ENCODE data around the gene SAMHD1. TPM values are rescaled to one million over a fixed set of nuclear protein-coding genes. Genes with fewer than 3 reads are reported as not detected.

SAMHD1 gene
- total and polyA plus RNA-seq, 4 donors: 42.0 to 125 (median 45.2) TPM

- DNase-seq (ENCODE audit: low read depth in 4 of 6, low spot score in 6 of 6): no peak
- H3K36me3 ChIP-seq (ENCODE audit: control insufficient read depth, insufficient read depth, low read length): peaks cover 49% of the 10 kb centered on the region
- no peak overlapping the region for H3K27ac ChIP-seq (ENCODE audit: low read depth, low read length)
- H3K9me3 ChIP-seq (ENCODE audit: control insufficient read depth, insufficient read depth, low read length): no peaks in the 10 kb centered on the region
- H3K4me3 ChIP-seq (ENCODE audit: low read depth, low read length): peak overlapping the region; percentile 1
- no peaks in the 10 kb centered on the region for H3K27me3 ChIP-seq (ENCODE audit: control insufficient read depth, insufficient read depth, low read length)
- WGBS (ENCODE audit: insufficient coverage): 43% methylated on average over 3 of the region's 5 CpGs
- peaks cover 75% of the 10 kb centered on the region for H3K4me1 ChIP-seq (ENCODE audit: control insufficient read depth, insufficient read depth, low read length)
Observed at GRCh38 chr20:36860339-36860738, 91.2 kb downstream of the SAMHD1 start.

GRCh38 chr20:36859700-36860330 is 91.7 kb downstream of the SAMHD1 start:
- DNase-seq (ENCODE audit: low read depth in 4 of 6, low spot score in 6 of 6): no peak
- Histone ChIP-seq H3K27me3 (ENCODE audit: control insufficient read depth, insufficient read depth, low read length) (no peaks in the 10 kb centered on the region), H3K27ac (ENCODE audit: low read depth, low read length) (peak overlapping the region; percentile 43), H3K9me3 (ENCODE audit: control insufficient read depth, insufficient read depth, low read length) (no peaks in the 10 kb centered on the region), H3K4me1 (ENCODE audit: control insufficient read depth, insufficient read depth, low read length) (peaks cover 79% of the 10 kb centered on the region), H3K4me3 (ENCODE audit: low read depth, low read length) (no peak overlapping the region), H3K36me3 (ENCODE audit: control insufficient read depth, insufficient read depth, low read length) (peaks cover 54% of the 10 kb centered on the region)
- WGBS (ENCODE audit: insufficient coverage): 48% methylated on average over 3 of the region's 6 CpGs

GRCh38 chr20:36859282-36859555 is 92.3 kb downstream of the SAMHD1 start:
- H3K4me1 ChIP-seq (ENCODE audit: control insufficient read depth, insufficient read depth, low read length): peaks cover 79% of the 10 kb centered on the region
- DNase-seq (ENCODE audit: low read depth in 4 of 6, low spot score in 6 of 6): no peak
- peak overlapping the region; percentile 43 for H3K27ac ChIP-seq (ENCODE audit: low read depth, low read length)
- H3K36me3 ChIP-seq (ENCODE audit: control insufficient read depth, insufficient read depth, low read length): peaks cover 60% of the 10 kb centered on the region
- H3K4me3 ChIP-seq (ENCODE audit: low read depth, low read length): no peak overlapping the region
- no peaks in the 10 kb centered on the region for H3K9me3 ChIP-seq (ENCODE audit: control insufficient read depth, insufficient read depth, low read length)
- 81% methylated on average over 4 of the region's 4 CpGs for WGBS (ENCODE audit: insufficient coverage)
- no peaks in the 10 kb centered on the region for H3K27me3 ChIP-seq (ENCODE audit: control insufficient read depth, insufficient read depth, low read length)

- Histone ChIP-seq H3K36me3 (ENCODE audit: control insufficient read depth, insufficient read depth, low read length) (peaks cover 76% of the 10 kb centered on the region), H3K4me3 (ENCODE audit: low read depth, low read length) (no peak overlapping the region), H3K9me3 (ENCODE audit: control insufficient read depth, insufficient read depth, low read length) (no peaks in the 10 kb centered on the region), H3K27me3 (ENCODE audit: control insufficient read depth, insufficient read depth, low read length) (no peaks in the 10 kb centered on the region), H3K27ac (ENCODE audit: low read depth, low read length) (peak overlapping the region; percentile 44), H3K4me1 (ENCODE audit: control insufficient read depth, insufficient read depth, low read length) (peaks cover 89% of the 10 kb centered on the region)
- WGBS (ENCODE audit: insufficient coverage): 81% methylated on average over 16 of the region's 17 CpGs
- no peak for DNase-seq (ENCODE audit: low read depth in 4 of 6, low spot score in 6 of 6)
Observed at GRCh38 chr20:36856691-36857635, 94.5 kb downstream of the SAMHD1 start.

GRCh38 chr20:36856195-36856594 is 95.3 kb downstream of the SAMHD1 start:
- peak in 1 of 6 donors; percentile 54 for DNase-seq (ENCODE audit: low read depth in 4 of 6, low spot score in 6 of 6)
- Histone ChIP-seq H3K4me3 (ENCODE audit: low read depth, low read length) (no peak overlapping the region), H3K36me3 (ENCODE audit: control insufficient read depth, insufficient read depth, low read length) (peaks cover 74% of the 10 kb centered on the region), H3K9me3 (ENCODE audit: control insufficient read depth, insufficient read depth, low read length) (no peaks in the 10 kb centered on the region), H3K27me3 (ENCODE audit: control insufficient read depth, insufficient read depth, low read length) (no peaks in the 10 kb centered on the region), H3K4me1 (ENCODE audit: control insufficient read depth, insufficient read depth, low read length) (peaks cover 85% of the 10 kb centered on the region), H3K27ac (ENCODE audit: low read depth, low read length) (peak overlapping the region; percentile 44)
- WGBS (ENCODE audit: insufficient coverage): 52% methylated on average over 3 of the region's 3 CpGs

DNA sequence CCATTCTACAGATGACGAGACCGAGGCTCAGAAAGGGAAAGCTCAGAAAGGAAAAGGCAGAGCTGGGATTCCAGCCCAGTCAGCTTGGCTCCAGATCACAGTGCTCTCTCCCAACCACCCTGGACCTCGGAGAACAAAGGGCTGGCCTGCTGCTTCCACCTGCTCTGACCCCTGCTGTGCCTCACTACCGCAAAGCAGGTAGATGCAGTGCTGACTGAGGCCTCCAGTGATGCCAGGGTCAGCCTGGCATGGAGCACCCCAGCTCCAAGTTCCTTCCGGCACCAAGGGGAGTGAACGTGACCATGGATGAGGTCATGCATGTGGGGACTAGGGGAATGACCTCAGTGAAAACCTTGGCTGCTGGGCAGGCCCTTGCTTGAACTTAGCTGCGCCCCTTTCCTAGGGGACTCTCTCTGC is 96.3 kb downstream of the SAMHD1 start:
- Histone ChIP-seq H3K9me3 (ENCODE audit: control insufficient read depth, insufficient read depth, low read length) (no peaks in the 10 kb centered on the region), H3K4me1 (ENCODE audit: control insufficient read depth, insufficient read depth, low read length) (peaks cover 76% of the 10 kb centered on the region), H3K36me3 (ENCODE audit: control insufficient read depth, insufficient read depth, low read length) (peaks cover 70% of the 10 kb centered on the region), H3K4me3 (ENCODE audit: low read depth, low read length) (no peak overlapping the region), H3K27me3 (ENCODE audit: control insufficient read depth, insufficient read depth, low read length) (no peaks in the 10 kb centered on the region), H3K27ac (ENCODE audit: low read depth, low read length) (no peak overlapping the region)
- WGBS (ENCODE audit: insufficient coverage): 80% methylated on average over 7 of the region's 7 CpGs
- no peak for DNase-seq (ENCODE audit: low read depth in 4 of 6, low spot score in 6 of 6)

- H3K9me3 ChIP-seq (ENCODE audit: control insufficient read depth, insufficient read depth, low read length): no peaks in the 10 kb centered on the region
- H3K4me3 ChIP-seq (ENCODE audit: low read depth, low read length): no peak overlapping the region
- peaks cover 70% of the 10 kb centered on the region for H3K36me3 ChIP-seq (ENCODE audit: control insufficient read depth, insufficient read depth, low read length)
- DNase-seq (ENCODE audit: low read depth in 4 of 6, low spot score in 6 of 6): no peak
- no peak overlapping the region for H3K27ac ChIP-seq (ENCODE audit: low read depth, low read length)
- no peaks in the 10 kb centered on the region for H3K27me3 ChIP-seq (ENCODE audit: control insufficient read depth, insufficient read depth, low read length)
- peaks cover 76% of the 10 kb centered on the region for H3K4me1 ChIP-seq (ENCODE audit: control insufficient read depth, insufficient read depth, low read length)
- WGBS (ENCODE audit: insufficient coverage): 81% methylated on average over 18 of the region's 21 CpGs
Observed at GRCh38 chr20:36854348-36855240, 96.9 kb downstream of the SAMHD1 start.

DNA sequence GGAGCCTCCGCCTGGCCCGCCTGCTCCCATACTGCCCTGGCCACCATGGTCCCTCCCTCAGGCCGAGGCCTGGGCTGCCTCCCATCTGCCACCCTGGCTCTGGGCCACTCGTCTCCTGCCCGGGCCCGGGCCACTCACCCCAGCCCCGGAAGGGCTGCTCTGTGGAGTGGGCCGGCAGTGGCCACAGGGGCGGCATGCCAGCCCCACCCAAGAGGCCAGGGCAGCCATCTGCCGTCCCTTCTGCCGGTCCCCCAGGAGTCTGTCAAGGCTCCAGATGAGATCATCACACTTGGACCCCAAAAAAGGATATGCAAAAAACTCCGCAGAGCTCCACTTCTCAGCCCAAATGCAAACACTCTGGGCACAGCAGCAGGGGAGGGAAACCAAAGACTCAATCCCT is 99.3 kb downstream of the SAMHD1 start:
- Histone ChIP-seq H3K36me3 (ENCODE audit: control insufficient read depth, insufficient read depth, low read length) (peaks cover 55% of the 10 kb centered on the region), H3K9me3 (ENCODE audit: control insufficient read depth, insufficient read depth, low read length) (no peaks in the 10 kb centered on the region), H3K27me3 (ENCODE audit: control insufficient read depth, insufficient read depth, low read length) (no peaks in the 10 kb centered on the region), H3K4me3 (ENCODE audit: low read depth, low read length) (no peak overlapping the region), H3K4me1 (ENCODE audit: control insufficient read depth, insufficient read depth, low read length) (peaks cover 69% of the 10 kb centered on the region), H3K27ac (ENCODE audit: low read depth, low read length) (peak overlapping the region; percentile 58)
- 45% methylated on average over 11 of the region's 12 CpGs for WGBS (ENCODE audit: insufficient coverage)
- peak in 1 of 6 donors; percentile 62 for DNase-seq (ENCODE audit: low read depth in 4 of 6, low spot score in 6 of 6)

DNA sequence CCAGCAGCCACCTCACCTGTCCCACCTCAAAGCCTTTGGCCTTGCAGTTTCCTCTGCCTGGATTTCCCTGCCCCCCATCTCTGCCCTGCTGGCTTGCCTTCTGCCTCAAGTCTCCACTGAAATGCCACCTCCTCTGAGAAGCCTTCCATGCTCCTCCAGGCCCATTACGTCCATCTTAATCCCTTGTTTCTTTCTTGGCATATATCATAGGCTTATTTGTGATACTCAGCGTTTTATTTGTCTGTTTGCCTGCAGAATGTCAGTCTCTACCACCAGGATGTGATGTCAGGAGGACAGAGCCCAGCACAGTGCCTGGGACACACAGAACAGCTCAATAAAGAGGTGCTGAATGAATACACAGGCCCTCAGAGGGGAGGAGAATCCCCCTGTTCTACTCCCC is 100.0 kb downstream of the SAMHD1 start:
- Histone ChIP-seq H3K9me3 (ENCODE audit: control insufficient read depth, insufficient read depth, low read length) (no peaks in the 10 kb centered on the region), H3K27ac (ENCODE audit: low read depth, low read length) (peak overlapping the region; percentile 58), H3K27me3 (ENCODE audit: control insufficient read depth, insufficient read depth, low read length) (no peaks in the 10 kb centered on the region), H3K4me3 (ENCODE audit: low read depth, low read length) (no peak overlapping the region), H3K36me3 (ENCODE audit: control insufficient read depth, insufficient read depth, low read length) (peaks cover 49% of the 10 kb centered on the region), H3K4me1 (ENCODE audit: control insufficient read depth, insufficient read depth, low read length) (peaks cover 69% of the 10 kb centered on the region)
- no CpG with 5 or more reads among the region's 2 CpGs for WGBS (ENCODE audit: insufficient coverage)
- DNase-seq (ENCODE audit: low read depth in 4 of 6, low spot score in 6 of 6): no peak

All from spinal cord (tissue), 10 donors.